MM.1S (cell line): ENCODE data around the gene LDLRAD4.

Experiments
- DNase-seq: peaks from one replicate; pipeline ENCODE4 v3.0.0-alpha.2; 2015
- H2AFZ ChIP-seq: fragments of 300-600 bp; sonication (generic); 2 replicates; pipeline ENCODE4 v1.6.0; 2016; ENCODE audit warnings: antibody characterized with exemption, low read length
- H3F3A ChIP-seq: fragments of 300-600 bp; sonication (generic); 2 replicates; pipeline ENCODE4 v1.6.1; 2016; ENCODE audit warnings: mild to moderate bottlenecking, antibody characterized with exemption, low read length, moderate library complexity, mixed read lengths; ENCODE audit not compliant: insufficient read depth
- H3K27ac ChIP-seq: fragments of 300-600 bp; sonication (generic); 2 replicates; pipeline ENCODE4 v1.5.1; 2016; ENCODE audit warnings: mild to moderate bottlenecking, low read length
- H3K27me3 ChIP-seq: fragments of 300-600 bp; sonication (generic); replicated peaks from 2 replicates; pipeline ENCODE4 v1.6.0; 2016; ENCODE audit warnings: low read length; ENCODE audit not compliant: insufficient read depth
- H3K36me3 ChIP-seq: fragments of 300-600 bp; sonication (generic); replicated peaks from 2 replicates; pipeline ENCODE4 v1.6.1; 2016; ENCODE audit warnings: mild to moderate bottlenecking, low read length, mixed read lengths; ENCODE audit not compliant: insufficient read depth
- H3K4me1 ChIP-seq: fragments of 300-600 bp; sonication (generic); 2 replicates; pipeline ENCODE4 v1.6.1; 2016; ENCODE audit warnings: low read length, mixed read lengths
- H3K4me2 ChIP-seq: fragments of 300-600 bp; sonication (generic); 2 replicates; pipeline ENCODE4 v1.6.0; 2016; ENCODE audit warnings: low read depth, low read length
- H3K4me3 ChIP-seq: fragments of 300-600 bp; sonication (generic); 2 replicates; pipeline ENCODE4 v1.5.1; 2016; ENCODE audit warnings: low read length, mixed read lengths
- H3K79me2 ChIP-seq: fragments of 300-600 bp; sonication (generic); 2 replicates; pipeline ENCODE4 v1.6.1; 2016; ENCODE audit warnings: mixed run types, low read length, mixed read lengths
- H3K9ac ChIP-seq: fragments of 300-600 bp; sonication (generic); 2 replicates; pipeline ENCODE4 v1.6.1; 2016; ENCODE audit warnings: low read length, mixed read lengths
- H3K9me2 ChIP-seq: fragments of 300-600 bp; sonication (generic); replicated peaks from 2 replicates; pipeline ENCODE4 v1.6.1; 2016; ENCODE audit warnings: mild to moderate bottlenecking, low read length, mixed read lengths; ENCODE audit not compliant: insufficient read depth
- H3K9me3 ChIP-seq: fragments of 300-600 bp; sonication (generic); replicated peaks from 2 replicates; pipeline ENCODE4 v1.6.1; 2016; ENCODE audit warnings: mild to moderate bottlenecking, low read length, mixed read lengths; ENCODE audit not compliant: insufficient read depth
- H4K20me1 ChIP-seq: fragments of 300-600 bp; sonication (generic); 2 replicates; pipeline ENCODE4 v1.6.1; 2016; ENCODE audit warnings: mild to moderate bottlenecking, low read length, moderate library complexity, mixed read lengths; ENCODE audit not compliant: insufficient read depth
- CTCF ChIP-seq: fragments of 300-600 bp; sonication (generic); IDR thresholded peaks from 2 replicates; pipeline ENCODE4 v1.5.1; 2016; ENCODE audit warnings: antibody characterized with exemption, low read length, mixed read lengths
- EZH2 ChIP-seq: fragments of 300-600 bp; sonication (generic); optimal IDR thresholded peaks from 2 replicates; pipeline ENCODE3; 2017; ENCODE audit warnings: low read depth, mild to moderate bottlenecking, antibody characterized with exemption, low read length, mixed read lengths
- EZH2phosphoT487 ChIP-seq: fragments of 300-600 bp; sonication (generic); IDR thresholded peaks from 2 replicates; pipeline ENCODE4 v1.6.1; 2018; ENCODE audit warnings: antibody characterized with exemption, low read length

The LDLRAD4 gene

DNA sequence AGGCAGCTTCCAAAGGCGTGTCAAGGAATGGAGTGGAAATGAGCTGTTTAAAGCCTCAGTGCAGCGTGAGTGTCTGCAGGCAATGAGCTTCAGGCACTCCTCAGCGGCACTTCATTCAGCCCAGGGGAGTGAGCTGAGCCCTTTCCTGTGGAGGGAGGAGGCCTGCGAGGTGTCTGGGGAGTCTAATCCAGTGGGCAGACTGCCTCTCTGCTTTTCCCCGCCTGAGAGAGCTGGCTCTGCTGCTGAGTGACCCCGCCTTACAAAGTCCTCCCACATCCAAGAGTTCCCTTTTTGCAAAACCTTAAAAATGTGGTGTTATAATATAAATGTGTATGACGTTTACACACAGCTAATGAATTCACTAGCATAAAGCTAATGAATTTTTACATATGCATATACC lies 7.0 kb upstream of the LDLRAD4 start:
- Histone ChIP-seq H3K79me2 (no peaks in the 10 kb centered on the region), H3K4me2 (no peak overlapping the region), H3K9me3 (no peaks in the 10 kb centered on the region), H3K36me3 (no peaks in the 10 kb centered on the region), H3K27ac (no peak overlapping the region), H3K4me3 (no peak overlapping the region), H3K9me2 (no peaks in the 10 kb centered on the region), H3K9ac (no peak overlapping the region), H2AFZ (no peak overlapping the region), H4K20me1 (no peaks in the 10 kb centered on the region), H3K4me1 (0 out of 2 replicates have a peak, but pooled peaks cover 1% of the 10 kb centered on the region), H3F3A (peaks cover 8% of the 10 kb centered on the region), H3K27me3 (peaks cover 8% of the 10 kb centered on the region)
- TF ChIP-seq CTCF (no peak), EZH2 (no peak), EZH2phosphoT487 (no peak)
- DNase-seq, result no peak

- Histone ChIP-seq H3K9me3 (no peaks in the 10 kb centered on the region), H3K4me1 (0 out of 2 replicates have a peak, but pooled peaks cover 6% of the 10 kb centered on the region), H3K79me2 (no peaks in the 10 kb centered on the region), H2AFZ (no peak overlapping the region), H3K27ac (no peak overlapping the region), H3F3A (peaks cover 12% of the 10 kb centered on the region), H3K27me3 (peaks cover 13% of the 10 kb centered on the region), H3K36me3 (no peaks in the 10 kb centered on the region), H3K9me2 (no peaks in the 10 kb centered on the region), H3K4me2 (no peak overlapping the region), H3K9ac (no peak overlapping the region), H3K4me3 (no peak overlapping the region), H4K20me1 (no peaks in the 10 kb centered on the region)
- TF ChIP-seq EZH2 (no peak), EZH2phosphoT487 (no peak), CTCF (no peak)
- DNase-seq, result no peak
Observed at GRCh38 chr18:13213036-13213795, 5.3 kb upstream of the LDLRAD4 start.

GRCh38 chr18:13214609-13215008 lies 4.0 kb upstream of the LDLRAD4 start:
- no peak overlapping the region for H3K9ac ChIP-seq
- H3K27ac ChIP-seq, result no peak overlapping the region
- no peaks in the 10 kb centered on the region for H4K20me1 ChIP-seq
- H3K9me2 ChIP-seq, result no peaks in the 10 kb centered on the region
- no peak overlapping the region for H3K4me3 ChIP-seq
- no peaks in the 10 kb centered on the region for H3K79me2 ChIP-seq
- TF ChIP-seq EZH2, result no peak
- no peak for TF ChIP-seq EZH2phosphoT487
- no peak for TF ChIP-seq CTCF
- no peak overlapping the region for H2AFZ ChIP-seq
- H3K9me3 ChIP-seq, result no peaks in the 10 kb centered on the region
- no peaks in the 10 kb centered on the region for H3K36me3 ChIP-seq
- H3F3A ChIP-seq, result peaks cover 12% of the 10 kb centered on the region
- 0 out of 2 replicates have a peak, but pooled peaks cover 6% of the 10 kb centered on the region for H3K4me1 ChIP-seq
- H3K4me2 ChIP-seq, result no peak overlapping the region
- peaks cover 22% of the 10 kb centered on the region for H3K27me3 ChIP-seq
- DNase-seq, result no peak
